Fibroblast of the aortic adventitia (primary cell): Measurements from ENCODE around the gene PROX2. TPM values are rescaled to one million over a fixed set of nuclear protein-coding genes. Genes with fewer than 3 reads are reported as not detected.

Source experiments
- DNase-seq: peaks from one replicate; pipeline ENCODE4 v3.0.0-alpha.2; 2010; ENCODE audit warnings: low read depth
- H3K4me3 ChIP-seq: 2 replicates; pipeline ENCODE4 v1.5.1; 2011; ENCODE audit warnings: low read depth, mild to moderate bottlenecking, control low read depth, low read length, moderate library complexity
- CTCF ChIP-seq: IDR thresholded peaks from 2 replicates; pipeline ENCODE4 v1.5.1; 2011; ENCODE audit warnings: mild to moderate bottlenecking, low read length, control low read depth, inconsistent platforms; ENCODE audit not compliant: insufficient read depth
- total RNA-seq: library from RNA; depleted of rRNA; stranded (reverse); fragments of >200 nt; gene quantifications from 2 replicates; pipeline ENCODE4 v1.2.3, GENCODE V29; 2012; ENCODE audit warnings: low replicate concordance

Gene PROX2
- total RNA-seq, 1 donor, result not detected

DNA sequence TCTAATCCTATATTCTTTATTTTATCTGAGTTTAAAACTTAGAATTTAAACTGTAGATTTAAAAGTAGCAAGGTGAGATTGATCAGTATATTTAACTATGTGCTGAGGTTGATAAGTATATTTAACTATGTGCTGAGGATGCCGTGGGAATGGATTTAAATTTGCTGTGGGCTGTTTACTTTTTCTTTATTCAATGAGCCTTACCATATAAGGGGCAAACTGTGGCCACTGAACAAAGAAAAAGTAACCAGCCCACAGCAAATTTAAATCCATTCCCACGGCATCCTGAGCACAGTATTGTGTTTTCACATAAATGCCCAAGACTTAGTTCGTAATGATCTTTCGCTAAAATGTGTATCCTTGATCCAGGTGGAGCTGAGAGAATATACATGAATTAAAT is 43.1 kb downstream of the PROX2 start:
- TF ChIP-seq CTCF, result no peak
- DNase-seq, result no peak
- H3K4me3 ChIP-seq, result no peak overlapping the region

DNA sequence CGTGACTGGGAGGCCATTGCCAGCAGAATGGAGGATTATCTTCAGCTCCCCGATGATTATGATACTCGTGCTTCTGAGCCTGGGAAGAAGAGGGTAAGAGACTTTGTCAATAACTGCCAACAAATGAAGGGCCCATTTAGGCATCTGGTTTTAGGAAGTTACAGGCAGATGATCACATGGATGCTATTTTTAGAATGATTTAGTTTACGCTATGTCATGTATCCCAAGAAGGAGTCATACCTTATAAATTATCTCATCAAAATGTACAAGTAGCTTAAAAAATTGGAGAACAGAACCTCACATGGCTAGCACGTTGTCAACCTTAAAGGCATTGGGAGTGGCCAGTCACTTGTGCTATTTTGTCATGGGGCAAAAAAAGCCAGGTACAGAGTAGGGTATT is 46.7 kb downstream of the PROX2 start:
- no peak for TF ChIP-seq CTCF
- DNase-seq, result no peak
- no peak overlapping the region for H3K4me3 ChIP-seq

DNA sequence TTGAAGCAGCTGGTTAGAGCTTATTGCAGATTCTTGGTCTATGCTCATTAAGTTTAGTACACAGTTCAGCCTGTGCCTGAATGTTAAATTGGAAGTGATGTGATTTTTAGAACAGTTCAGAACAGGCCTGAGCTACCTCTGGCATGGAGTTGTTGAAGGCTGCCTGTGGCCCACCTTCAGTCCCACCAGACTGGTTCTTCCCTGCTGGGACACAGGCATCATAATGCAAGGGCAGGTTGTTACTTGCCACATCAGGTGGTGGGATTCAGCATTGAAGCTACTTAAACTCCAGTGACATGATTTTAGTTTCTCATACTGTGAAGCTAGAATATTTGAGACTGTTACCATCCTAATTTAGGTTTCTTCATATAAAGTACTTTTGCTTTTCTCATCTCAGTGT is 49.4 kb downstream of the PROX2 start:
- DNase-seq, result no peak
- H3K4me3 ChIP-seq, result no peak overlapping the region
- TF ChIP-seq CTCF, result no peak

Other genes starting within 250 kb of the PROX2 start
- 21.8 and 27.1 TPM in 2 replicates for gene AREL1, start 163.1 kb downstream of the PROX2 start, total RNA-seq
- 52.2 and 52.3 TPM in 2 replicates for gene FCF1, start 163.0 kb downstream of the PROX2 start, total RNA-seq
- 39.7 and 57.2 TPM in 2 replicates for gene YLPM1, start 112.8 kb downstream of the PROX2 start, total RNA-seq
- gene DLST, start 5.8 kb upstream of the PROX2 start, total RNA-seq, result 31.1 and 68.5 TPM in 2 replicates
- 0.09 and 1.6 TPM in 2 replicates for gene RPS6KL1, start 47.1 kb upstream of the PROX2 start, total RNA-seq
- 0.36 and 2.1 TPM in 2 replicates for gene PGF, start 79.5 kb upstream of the PROX2 start, total RNA-seq
- 16.4 and 34.2 TPM in 2 replicates for gene EIF2B2, start 126.8 kb upstream of the PROX2 start, total RNA-seq
- gene MLH3, start 175.3 kb upstream of the PROX2 start, total RNA-seq, result 27.2 and 32.5 TPM in 2 replicates
- 18.3 TPM in 1 of 2 replicates, not detected in the other for gene ACYP1, start 187.9 kb upstream of the PROX2 start, total RNA-seq
- gene ZC2HC1C, start 193.5 kb upstream of the PROX2 start, total RNA-seq, result 0.90 and 1.6 TPM in 2 replicates